Keratinocyte (primary cell): Measurements from ENCODE around the gene SPOCD1. TPM values are rescaled to one million over a fixed set of nuclear protein-coding genes. Genes with fewer than 3 reads are reported as not detected.
"Not testable (repeated sequence)": the region's sequence is repeated elsewhere in the genome, so short reads cannot be mapped to it uniquely, and the experiment has no call there.

Experiments
- DNase-seq: peaks from one replicate; pipeline ENCODE4 v3.0.0-alpha.2; 2011; ENCODE audit warnings: low read depth, missing footprints, low spot score
- FAIRE-seq: peaks from 2 replicates; lab custom pipeline; 2011; peaks lifted over from hg19 to GRCh38; lab: Jason Lieb, UNC
- H2AFZ ChIP-seq: 2 replicates; pipeline ENCODE4 v1.6.0; 2012; ENCODE audit warnings: low read length, control low read depth, inconsistent platforms; ENCODE audit not compliant: control insufficient read depth
- H3K27ac ChIP-seq: 2 replicates; pipeline ENCODE4 v1.5.1; 2011; ENCODE audit warnings: low read length; ENCODE audit not compliant: control insufficient read depth, insufficient read depth
- H3K27me3 ChIP-seq: 3 replicates; pipeline ENCODE4 v1.6.0; 2011; ENCODE audit warnings: low read length; ENCODE audit not compliant: control insufficient read depth, insufficient read depth; ENCODE audit errors: extremely low read depth
- H3K36me3 ChIP-seq, 2 experiments: 2 replicates in 1 of 2; 3 replicates in 1 of 2; pipeline ENCODE4 v1.5.1; 2011; ENCODE audit warnings: low read length in 2 of 2, mild to moderate bottlenecking in 1 of 2; ENCODE audit not compliant: control insufficient read depth in 2 of 2, insufficient read depth in 2 of 2; ENCODE audit errors: extremely low read depth in 1 of 2
- H3K4me1 ChIP-seq: 3 replicates; pipeline ENCODE4 v1.5.1; 2011; ENCODE audit warnings: low read length; ENCODE audit not compliant: control insufficient read depth, insufficient read depth; ENCODE audit errors: extremely low read depth
- H3K4me2 ChIP-seq: 3 replicates; pipeline ENCODE4 v1.6.0; 2011; ENCODE audit warnings: low read depth, low read length; ENCODE audit not compliant: control insufficient read depth, insufficient read depth; ENCODE audit errors: extremely low read depth
- H3K4me3 ChIP-seq, 3 experiments: fragments of 200-600 bp in 1 of 3; sonication (generic) in 1 of 3; 2 replicates in 2 of 3; 3 replicates in 1 of 3; pipeline ENCODE4 v1.5.1; 2011 to 2016; ENCODE audit warnings: low read length in 3 of 3, mild to moderate bottlenecking in 3 of 3, control low read depth in 2 of 3, inconsistent platforms in 1 of 3, low read depth in 1 of 3, mixed read lengths in 1 of 3, mixed run types in 1 of 3, moderate library complexity in 1 of 3; ENCODE audit not compliant: control insufficient read depth in 2 of 3, insufficient read depth in 2 of 3; ENCODE audit errors: extremely low read depth in 1 of 3
- H3K79me2 ChIP-seq: 2 replicates; pipeline ENCODE4 v1.6.0; 2012; ENCODE audit warnings: low read length; ENCODE audit not compliant: control insufficient read depth, insufficient read depth
- H3K9ac ChIP-seq: 3 replicates; pipeline ENCODE4 v1.6.0; 2011; ENCODE audit warnings: low read length; ENCODE audit not compliant: control insufficient read depth, insufficient read depth; ENCODE audit errors: extremely low read depth
- H3K9me1 ChIP-seq: 3 replicates; pipeline ENCODE4 v1.6.0; 2011; ENCODE audit warnings: low read length; ENCODE audit not compliant: control insufficient read depth, insufficient read depth; ENCODE audit errors: extremely low read depth
- H3K9me3 ChIP-seq: 2 replicates; pipeline ENCODE4 v1.5.1; 2012; ENCODE audit warnings: low read depth, low read length; ENCODE audit not compliant: control insufficient read depth
- H4K20me1 ChIP-seq: 3 replicates; pipeline ENCODE4 v1.6.0; 2011; ENCODE audit warnings: low read length; ENCODE audit not compliant: control insufficient read depth, insufficient read depth; ENCODE audit errors: extremely low read depth
- CTCF ChIP-seq, 3 experiments: IDR thresholded peaks in 1 of 3; conservative IDR thresholded peaks in 1 of 3; optimal IDR thresholded peaks in 1 of 3; 2 replicates in 2 of 3; 3 replicates in 1 of 3; pipeline versions ENCODE3 to v1.5.1; 2011; ENCODE audit warnings: low read length in 3 of 3, mild to moderate bottlenecking in 3 of 3, moderate library complexity in 2 of 3, control low read depth in 1 of 3, inconsistent platforms in 1 of 3; ENCODE audit not compliant: insufficient read depth in 2 of 3; ENCODE audit errors: extremely low read depth in 1 of 3
- EZH2 ChIP-seq: IDR thresholded peaks from one replicate; pipeline ENCODE4 v1.6.1; 2012; ENCODE audit warnings: inconsistent platforms, mild to moderate bottlenecking, low read length, moderate library complexity
- dilution Hi-C: fragments of 300-500 bp; cut with MboI; formaldehyde crosslinking; loops from one replicate; pipeline ENCODE4 v1.7.0; 2020; ENCODE audit warnings: low sequenced_read_pairs; ENCODE audit not compliant: extremely low pct_ligation_motif_present
- polyA plus RNA-seq, 5 experiments: library from polyadenylated mRNA; depleted of rRNA in 3 of 5; stranded (reverse) in 3 of 5; stranded (forward) in 1 of 5; unstranded in 1 of 5; fragments of >200 nt; gene quantifications; 1 replicate in 1 of 5; 2 replicates in 3 of 5; 3 replicates in 1 of 5; pipeline versions ENCODE4 v1.2.1 to v1.2.3, GENCODE V29; 2011 to 2012; ENCODE audit warnings: missing spikeins in 2 of 5, low read depth in 1 of 5, low replicate concordance in 1 of 5

SPOCD1 gene
- polyA plus RNA-seq, 1 donor (not counting 4 experiments of a cell fraction or from before 2014, with no cell fraction given): 4.7 TPM

GRCh38 chr1:31822766-31823165 is 6.9 kb upstream of the SPOCD1 start:
- H3K4me3 ChIP-seq: no peak overlapping the region
- DNase-seq (no peak), FAIRE-seq (no peak)
- no peak overlapping the region for H3K4me2 ChIP-seq
- no peak overlapping the region for H3K27ac ChIP-seq
- H3K4me1 ChIP-seq: no peaks in the 10 kb centered on the region
- H3K9me3 ChIP-seq: no peaks in the 10 kb centered on the region
- H4K20me1 ChIP-seq: no peaks in the 10 kb centered on the region
- no peak for TF ChIP-seq EZH2
- no peak for TF ChIP-seq CTCF (optimal IDR thresholded peaks at IDR 0.05 in 1 of 3, IDR thresholded peaks at IDR 0.05 in 1 of 3, conservative IDR thresholded peaks at IDR 0.05 in 1 of 3; ENCODE audit: extremely low read depth in 1 of 3, insufficient read depth in 2 of 3, low read length in 3 of 3)
- no peak overlapping the region for H3K9ac ChIP-seq
- H3K9me1 ChIP-seq: no peaks in the 10 kb centered on the region
- dilution Hi-C loops: no loop called here
- H3K36me3 ChIP-seq: no peaks in the 10 kb centered on the region
- H2AFZ ChIP-seq: no peak overlapping the region
- no peaks in the 10 kb centered on the region for H3K27me3 ChIP-seq
- H3K79me2 ChIP-seq: no peaks in the 10 kb centered on the region

GRCh38 chr1:31820196-31820595 is 4.4 kb upstream of the SPOCD1 start:
- DNase-seq, H3K9ac ChIP-seq, H3K27me3 ChIP-seq, H3K4me1 ChIP-seq, dilution Hi-C loops, H3K27ac ChIP-seq, H3K4me3 ChIP-seq, H3K9me3 ChIP-seq, H2AFZ ChIP-seq, H3K4me2 ChIP-seq, FAIRE-seq, H3K79me2 ChIP-seq, H3K36me3 ChIP-seq, H3K9me1 ChIP-seq, H4K20me1 ChIP-seq: not testable (repeated sequence)

- no peak overlapping the region for H3K4me2 ChIP-seq
- H3K9me3 ChIP-seq: no peaks in the 10 kb centered on the region
- no peaks in the 10 kb centered on the region for H3K27me3 ChIP-seq
- no peaks in the 10 kb centered on the region for H3K4me1 ChIP-seq
- H4K20me1 ChIP-seq: no peaks in the 10 kb centered on the region
- dilution Hi-C loops: no loop called here
- H2AFZ ChIP-seq: no peak overlapping the region
- no peaks in the 10 kb centered on the region for H3K9me1 ChIP-seq
- no peak overlapping the region for H3K4me3 ChIP-seq
- FAIRE-seq (no peak), DNase-seq (no peak)
- no peaks in the 10 kb centered on the region for H3K36me3 ChIP-seq
- no peak overlapping the region for H3K9ac ChIP-seq
- H3K27ac ChIP-seq: no peak overlapping the region
- TF ChIP-seq CTCF (optimal IDR thresholded peaks at IDR 0.05 in 1 of 3, IDR thresholded peaks at IDR 0.05 in 1 of 3, conservative IDR thresholded peaks at IDR 0.05 in 1 of 3; ENCODE audit: extremely low read depth in 1 of 3, insufficient read depth in 2 of 3, low read length in 3 of 3) (no peak), EZH2 (no peak)
- no peaks in the 10 kb centered on the region for H3K79me2 ChIP-seq
Observed at GRCh38 chr1:31818206-31818605, 2.4 kb upstream of the SPOCD1 start.

- H3K79me2 ChIP-seq, H3K9me1 ChIP-seq, H3K9me3 ChIP-seq, H3K36me3 ChIP-seq, DNase-seq, H3K9ac ChIP-seq, H4K20me1 ChIP-seq, H3K27ac ChIP-seq, H3K4me3 ChIP-seq, H3K27me3 ChIP-seq, H3K4me1 ChIP-seq, dilution Hi-C loops, FAIRE-seq, H3K4me2 ChIP-seq, H2AFZ ChIP-seq: not testable (repeated sequence)
Observed at GRCh38 chr1:31816947-31817346, 1.1 kb upstream of the SPOCD1 start.
